Endodermal cell (in vitro differentiated cells): ENCODE results near the gene KRT40. TPM values are rescaled to one million over a fixed set of nuclear protein-coding genes. Genes with fewer than 3 reads are reported as not detected.
"Not testable (repeated sequence)": the region's sequence is repeated elsewhere in the genome, so short reads cannot be mapped to it uniquely, and the experiment has no call there.

Source experiments
- DNase-seq: peaks from one replicate; pipeline ENCODE4 v3.0.0-alpha.2; 2017
- H3K27ac ChIP-seq: 2 replicates; pipeline ENCODE4 v1.5.1; 2013; ENCODE audit warnings: mild to moderate bottlenecking, low read depth, low read length, moderate library complexity
- H3K27me3 ChIP-seq: 2 replicates; pipeline ENCODE4 v1.6.1; 2013; ENCODE audit warnings: mild to moderate bottlenecking, low read length, moderate library complexity; ENCODE audit not compliant: insufficient read depth, control insufficient read depth, poor library complexity, severe bottlenecking
- H3K36me3 ChIP-seq: 2 replicates; pipeline ENCODE4 v1.7.0; 2013; ENCODE audit warnings: mild to moderate bottlenecking, low read length, moderate library complexity; ENCODE audit not compliant: control insufficient read depth, insufficient read depth
- H3K4me1 ChIP-seq: one replicate; pipeline ENCODE4 v1.7.0; 2013; ENCODE audit warnings: low read length; ENCODE audit not compliant: control insufficient read depth, insufficient read depth
- H3K4me3 ChIP-seq: 2 replicates; pipeline ENCODE4 v1.5.1; 2013; ENCODE audit warnings: mild to moderate bottlenecking, low read length, moderate library complexity
- H3K9ac ChIP-seq: 2 replicates; pipeline ENCODE4 v1.6.1; 2013; ENCODE audit warnings: mild to moderate bottlenecking, low read length, moderate library complexity; ENCODE audit not compliant: poor library complexity, severe bottlenecking; ENCODE audit errors: extremely low read depth
- H3K9me3 ChIP-seq: 2 replicates; pipeline ENCODE4 v1.6.1; 2013; ENCODE audit warnings: mild to moderate bottlenecking, low read length, moderate library complexity; ENCODE audit not compliant: control insufficient read depth
- H3K27ac Mint-ChIP-seq: 2 replicates; pipeline ENCODE4 v1.8.0; 2020; ENCODE audit warnings: mixed read lengths
- H3K27me3 Mint-ChIP-seq: 2 replicates; pipeline ENCODE4 v1.8.0; 2021; ENCODE audit warnings: mild to moderate bottlenecking, mixed read lengths; ENCODE audit not compliant: insufficient read depth
- H3K36me3 Mint-ChIP-seq: 2 replicates; pipeline ENCODE4 v1.8.0; 2020; ENCODE audit warnings: low read depth, mixed read lengths
- H3K4me1 Mint-ChIP-seq: 2 replicates; pipeline ENCODE4 v1.8.0; 2020; ENCODE audit warnings: mixed read lengths
- H3K4me3 Mint-ChIP-seq: 2 replicates; pipeline ENCODE4 v1.8.0; 2020; ENCODE audit warnings: mild to moderate bottlenecking, moderate library complexity, mixed read lengths
- H3K9me3 Mint-ChIP-seq: 2 replicates; pipeline ENCODE4 v1.8.0; 2020; ENCODE audit warnings: mild to moderate bottlenecking, mixed read lengths
- CTCF ChIP-seq: fragments of 200-600 bp; sonication (generic); conservative IDR thresholded peaks from 2 replicates; pipeline ENCODE4 v1.5.0; 2021; ENCODE audit warnings: antibody characterized with exemption, mild to moderate bottlenecking
- WGBS, 2 experiments: methylation state at CpG; one replicate each; pipeline versions ENCODE4 v1.1.5 to v1.1.7; 2013; ENCODE audit warnings: missing lambda C conversion rate in 2 of 2, mixed read lengths in 1 of 2; ENCODE audit not compliant: insufficient coverage in 1 of 2, insufficient read length in 1 of 2; 5-methylcytosine and 5-hydroxymethylcytosine counted together
- total RNA-seq, 2 donors: library from RNA; stranded (reverse); fragmentation: NEBNext Ultra II Directional in 1 of 2; extraction: Animal tissue kit (Norgen Biotek cat#: 25700) in 1 of 2; gene quantifications; 2 replicates in 1 of 2; 3 replicates in 1 of 2; pipeline ENCODE4 v1.2.1, GENCODE V29; 2021

Gene KRT40
- total RNA-seq, 2 donors from 2014 or later = not detected

- 82 to 87% methylated on average over 3 to 5 of the region's 5 CpGs for WGBS, 2 experiments
- Mint-ChIP-seq H3K4me1 (no peaks in the 10 kb centered on the region), H3K27me3 (no peaks in the 10 kb centered on the region), H3K9me3 (no peaks in the 10 kb centered on the region), H3K4me3 (no peak overlapping the region), H3K36me3 (no peaks in the 10 kb centered on the region), H3K27ac (no peak overlapping the region)
- Histone ChIP-seq H3K27ac (no peak overlapping the region), H3K27me3 (no peaks in the 10 kb centered on the region), H3K4me3 (no peak overlapping the region), H3K9me3 (no peaks in the 10 kb centered on the region), H3K36me3 (no peaks in the 10 kb centered on the region), H3K9ac (no peak overlapping the region), H3K4me1 (no peaks in the 10 kb centered on the region)
- DNase-seq = no peak
- no peak for TF ChIP-seq CTCF
Observed at GRCh38 chr17:41002814-41003213, 18.7 kb upstream of the KRT40 start.

GRCh38 chr17:41001795-41002194, 17.7 kb upstream of the KRT40 start:
- Mint-ChIP-seq H3K4me1 (no peaks in the 10 kb centered on the region), H3K27me3 (no peaks in the 10 kb centered on the region)
- TF ChIP-seq CTCF = no peak

GRCh38 chr17:40999563-40999962, 15.4 kb upstream of the KRT40 start, which contains the start of gene KRTAP3-2:
KRTAP3-2 (minus strand) TSS chr17:40999906; CDS start chr17:40999853, 53 bp downstream.
- 94 to 95% methylated on average over 2 to 5 of the region's 6 CpGs for WGBS, 2 experiments

More at GRCh38 chr17:41001795-41002194, 17.7 kb upstream of the KRT40 start:
- Histone ChIP-seq H3K27ac (no peak overlapping the region), H3K9me3 (no peaks in the 10 kb centered on the region), H3K9ac (no peak overlapping the region), H3K4me1 (no peaks in the 10 kb centered on the region), H3K4me3 (no peak overlapping the region), H3K36me3 (no peaks in the 10 kb centered on the region), H3K27me3 (no peaks in the 10 kb centered on the region)
- Mint-ChIP-seq H3K4me3 (no peak overlapping the region), H3K27ac (no peak overlapping the region), H3K36me3 (no peaks in the 10 kb centered on the region), H3K9me3 (no peaks in the 10 kb centered on the region)
- DNase-seq = no peak
- WGBS, 2 experiments = 83 to 93% methylated on average over 1 to 4 of the region's 4 CpGs

GRCh38 chr17:40997361-40997760, 13.2 kb upstream of the KRT40 start:
- Mint-ChIP-seq H3K4me1 (peaks cover 6% of the 10 kb centered on the region), H3K4me3 (no peak overlapping the region), H3K36me3 (no peaks in the 10 kb centered on the region), H3K9me3 (no peaks in the 10 kb centered on the region), H3K27me3 (no peaks in the 10 kb centered on the region), H3K27ac (no peak overlapping the region)
- Histone ChIP-seq H3K9me3 (no peaks in the 10 kb centered on the region), H3K4me1 (no peaks in the 10 kb centered on the region), H3K36me3 (no peaks in the 10 kb centered on the region), H3K27ac (no peak overlapping the region), H3K9ac (no peak overlapping the region), H3K4me3 (no peak overlapping the region), H3K27me3 (no peaks in the 10 kb centered on the region)
- WGBS, 2 experiments = 87 to 94% methylated on average over 2 of the region's 2 CpGs
- TF ChIP-seq CTCF = no peak
- DNase-seq = no peak

More at GRCh38 chr17:40999563-40999962, 15.4 kb upstream of the KRT40 start, which contains the start of gene KRTAP3-2:
- H3K36me3 Mint-ChIP-seq, H3K4me1 ChIP-seq, H3K27me3 Mint-ChIP-seq, H3K9me3 Mint-ChIP-seq, H3K9ac ChIP-seq, H3K4me3 Mint-ChIP-seq, H3K36me3 ChIP-seq, DNase-seq, H3K27ac ChIP-seq, H3K27ac Mint-ChIP-seq, H3K27me3 ChIP-seq, H3K9me3 ChIP-seq, H3K4me1 Mint-ChIP-seq, H3K4me3 ChIP-seq: not testable (repeated sequence)
